HG03565 (cell line): ENCODE results near the gene TBC1D8.
"Not testable (repeated sequence)": the region's sequence is repeated elsewhere in the genome, so short reads cannot be mapped to it uniquely, and the experiment has no call there.

Experiments
- ATAC-seq: cut with Tn5 transposase; IDR thresholded peaks from one replicate; pipeline ENCODE4 v1.9.1; 2021; ENCODE audit warnings: mild to moderate bottlenecking, moderate library complexity; ENCODE audit not compliant: unreplicated experiment

The TBC1D8 gene

DNA sequence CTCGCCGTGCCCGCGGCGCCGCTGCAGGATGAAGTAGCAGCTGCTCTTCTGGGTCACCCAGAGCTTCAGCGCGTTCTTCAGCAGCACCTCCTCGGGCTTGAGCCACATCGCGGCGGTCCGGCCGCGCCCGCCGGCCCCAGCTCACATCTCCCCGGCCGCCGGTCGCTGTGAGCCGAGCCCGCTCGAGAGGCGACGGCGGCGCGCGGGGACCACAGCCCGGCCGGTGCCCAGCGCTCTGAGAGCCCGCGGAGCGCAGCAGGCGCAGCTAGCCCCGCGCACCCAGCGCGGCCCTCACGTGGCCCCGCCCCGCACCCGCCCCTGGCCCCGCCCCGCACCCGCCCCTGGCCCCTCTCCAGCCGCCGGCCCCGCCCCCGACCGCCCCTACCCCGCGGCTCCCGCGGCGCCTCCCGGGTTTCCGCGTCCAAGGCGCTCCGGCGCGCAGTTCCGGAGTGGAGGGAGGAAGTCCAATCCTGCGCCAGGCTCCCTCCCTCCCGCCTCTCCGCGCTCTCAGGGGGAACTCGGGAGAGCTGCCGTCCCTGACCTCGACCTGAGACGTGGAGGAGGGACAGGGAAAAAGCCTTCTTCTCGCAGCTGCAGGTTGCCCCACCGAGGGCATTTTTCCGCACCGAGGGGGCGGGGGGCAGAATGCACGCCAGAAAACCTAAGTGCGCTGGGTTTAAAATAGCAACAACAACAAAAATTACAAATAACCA is at the start of gene TBC1D8:
Gene TBC1D8 (minus strand): TSS at position 237 of the 713 bp plus-strand sequence. CDS start 129 bp downstream, at position 108.
- ATAC-seq, result peak; percentile 63

DNA sequence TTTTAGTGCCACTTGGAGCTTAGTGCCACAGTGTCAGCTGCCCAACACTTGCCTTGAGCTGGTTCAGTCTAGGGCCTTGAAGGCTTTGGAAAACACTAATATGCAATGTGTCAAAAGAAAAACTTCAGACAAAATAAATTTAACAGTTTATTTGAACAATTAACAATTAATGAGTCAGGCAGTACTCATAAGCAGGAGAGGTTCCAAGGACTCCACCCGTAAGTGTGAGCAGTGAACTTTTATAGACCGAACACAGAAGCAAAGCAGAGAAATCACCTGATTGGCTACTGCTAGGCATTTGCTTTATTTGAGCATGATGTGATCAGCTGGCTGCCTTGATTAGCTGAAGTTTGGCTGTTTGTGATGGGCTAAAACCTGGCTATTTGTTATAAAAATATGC is 49.5 kb upstream of the TBC1D8 start:
- no peak for ATAC-seq

DNA sequence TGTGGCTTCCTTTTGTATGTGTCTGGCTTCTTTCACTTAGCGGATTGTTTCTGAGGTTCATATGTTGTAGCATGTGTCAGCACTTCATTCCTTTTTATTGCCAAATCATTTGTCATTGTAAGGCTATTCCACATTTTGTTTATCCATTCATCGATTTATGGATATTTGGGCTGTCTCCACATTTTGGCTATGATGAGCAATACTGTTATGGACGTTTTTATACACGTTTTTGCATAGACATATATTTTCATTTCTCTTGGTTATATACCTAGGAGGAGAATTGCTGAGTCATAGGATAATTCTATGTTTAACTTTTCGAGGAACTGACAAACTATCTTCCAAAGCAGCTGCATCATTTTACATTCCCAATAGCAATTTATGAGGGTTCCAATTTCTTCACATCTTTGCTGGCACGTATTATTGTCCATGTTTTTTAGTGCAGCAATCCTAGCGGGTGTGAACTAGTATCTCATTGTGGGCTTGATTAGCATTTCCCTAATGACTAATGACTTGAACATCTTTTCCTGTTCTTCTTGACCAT is 48.1 kb upstream of the TBC1D8 start:
- no peak for ATAC-seq

DNA sequence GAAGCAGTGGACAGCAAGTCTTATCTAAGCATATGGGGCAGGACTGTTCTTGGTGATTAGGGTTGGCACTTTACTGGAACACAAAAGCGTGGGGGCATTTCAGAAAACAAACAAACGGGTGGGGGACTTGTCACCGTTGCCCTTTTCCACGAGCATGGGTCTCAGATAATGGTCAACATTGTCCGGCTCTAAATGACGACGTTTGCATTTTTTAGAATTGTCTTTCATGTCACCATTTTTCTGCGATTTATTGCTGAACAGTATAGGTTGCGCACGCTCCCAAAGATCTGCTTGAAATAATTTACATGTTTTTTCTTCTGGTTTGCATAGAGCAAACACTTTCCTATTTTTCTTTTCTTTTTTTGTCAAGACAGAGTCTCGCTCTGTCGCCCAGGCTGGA is 46.6 kb upstream of the TBC1D8 start:
- ATAC-seq, result no peak

DNA sequence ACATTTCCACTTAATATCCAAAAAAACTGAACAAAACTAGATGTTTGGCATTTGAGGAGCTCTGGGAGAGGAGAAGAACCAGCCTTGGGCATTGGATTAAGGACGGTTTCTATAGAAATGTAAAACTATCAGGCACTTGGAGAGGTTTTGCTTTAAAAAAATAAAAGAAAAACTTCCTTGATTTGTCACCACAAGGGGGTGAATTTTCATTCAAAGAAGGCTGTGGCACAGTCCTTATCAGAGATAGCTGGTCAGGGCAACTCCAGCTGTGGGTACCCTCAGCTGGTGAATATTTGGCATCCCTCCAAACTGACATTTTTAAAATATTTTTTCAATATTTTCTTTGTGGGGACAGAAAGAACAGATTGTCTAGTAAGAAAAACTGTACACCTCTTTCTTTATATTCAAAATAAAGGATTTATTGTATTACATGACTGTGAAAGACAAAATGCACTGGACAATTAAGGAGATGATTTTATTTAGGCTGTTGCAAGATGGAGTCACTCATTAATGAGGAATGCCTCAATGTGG is 46.1 kb upstream of the TBC1D8 start:
- no peak for ATAC-seq

DNA sequence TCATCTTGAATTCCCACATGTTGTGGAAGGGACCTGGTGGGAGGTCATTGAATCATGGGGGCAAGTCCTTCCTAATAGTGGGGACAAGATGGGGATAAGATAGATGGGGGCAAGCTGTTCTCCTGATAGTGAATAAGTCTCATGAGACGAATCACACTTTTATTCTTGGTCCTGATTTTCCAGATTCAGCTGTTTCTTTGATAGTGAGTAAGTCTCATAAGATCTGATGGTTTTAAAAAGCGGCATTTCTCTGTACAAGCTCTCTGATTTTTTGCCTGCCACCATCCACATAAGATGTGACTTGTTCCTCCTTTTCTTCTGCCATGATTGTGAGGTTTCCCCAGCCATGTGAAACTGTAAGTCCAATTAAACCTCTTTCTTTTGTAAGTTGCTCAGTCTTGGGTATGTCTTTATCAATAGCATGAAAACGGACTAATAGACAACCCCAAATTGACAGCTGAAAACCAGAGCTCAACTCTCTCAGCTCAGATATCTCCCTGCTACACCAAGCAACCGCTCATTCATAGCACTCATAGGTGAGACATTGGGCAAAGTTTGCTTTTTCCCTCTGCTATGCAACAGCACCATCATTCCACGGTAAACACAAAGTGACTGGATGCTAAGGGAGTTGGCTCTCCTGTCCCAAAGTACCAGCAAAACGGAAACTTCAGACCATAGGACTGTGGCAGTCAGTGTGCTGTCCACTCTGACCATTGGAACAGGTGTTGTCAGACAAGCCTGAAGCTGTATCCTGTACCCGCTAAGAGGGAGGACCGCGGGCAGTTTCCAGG is 44.9 kb upstream of the TBC1D8 start:
- ATAC-seq, result no peak

DNA sequence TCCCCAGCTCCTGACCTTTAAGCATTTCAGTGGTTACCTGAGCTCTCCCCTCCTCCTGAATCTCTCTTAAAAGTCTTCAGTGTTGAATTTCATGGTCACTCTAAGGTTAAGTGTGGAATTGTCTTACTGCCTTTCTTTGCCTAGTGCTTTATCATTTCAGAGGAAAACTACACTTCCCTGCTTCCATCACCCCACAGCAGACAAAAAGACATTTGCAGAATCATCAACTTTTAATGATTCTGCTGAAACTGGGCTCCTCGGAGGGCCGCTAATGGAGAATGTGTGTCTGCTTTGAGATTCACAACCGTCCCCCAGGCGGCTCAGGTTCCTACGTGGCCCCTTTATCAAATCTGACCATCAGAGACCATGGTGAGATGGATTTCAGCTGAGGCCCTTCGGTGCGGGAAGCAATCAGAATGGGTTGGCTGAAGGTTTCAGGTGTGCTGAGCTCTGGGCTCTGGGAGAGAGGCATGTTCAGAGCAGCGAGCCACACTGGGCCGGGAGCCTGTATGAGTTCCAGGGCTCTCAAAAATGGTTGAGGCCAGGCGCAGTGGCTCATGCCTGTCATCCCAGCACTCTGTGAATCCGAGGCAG is 41.9 kb upstream of the TBC1D8 start:
- no peak for ATAC-seq

DNA sequence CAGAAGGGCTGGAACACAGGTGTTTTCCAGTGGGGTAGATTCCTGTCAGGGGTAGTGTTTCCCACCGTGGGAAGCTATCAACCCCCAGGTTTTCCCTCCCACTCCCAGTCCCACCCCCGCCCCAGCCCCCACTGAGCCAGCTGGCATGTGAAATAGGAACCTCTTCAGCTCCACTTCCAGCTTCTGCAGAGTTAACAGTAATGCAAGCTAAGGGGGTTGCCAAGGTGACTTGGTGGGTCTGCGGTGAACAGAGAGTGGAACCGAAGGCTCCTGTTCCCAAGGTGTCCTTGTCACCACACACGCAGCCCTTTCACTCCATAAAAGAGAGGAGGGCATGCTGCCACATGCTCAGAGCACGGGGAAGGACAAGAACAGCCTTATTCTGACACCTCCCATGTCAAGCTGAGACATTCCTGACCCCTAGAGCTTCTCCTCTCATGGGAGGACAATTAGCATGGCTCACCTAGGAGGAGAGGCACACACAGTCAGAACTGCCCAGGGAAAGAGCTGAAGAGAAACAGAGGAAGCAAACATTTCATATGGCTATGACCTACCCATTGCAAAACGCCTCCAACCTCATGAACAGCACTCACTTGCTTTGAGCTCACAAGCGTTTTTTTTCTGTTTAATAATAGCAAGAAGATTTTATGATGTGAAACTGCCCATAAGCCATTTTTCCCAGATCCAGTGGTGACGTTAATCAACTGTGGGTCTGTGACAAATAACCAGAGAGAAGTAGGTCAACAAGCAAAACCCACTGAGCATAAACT is 39.8 kb upstream of the TBC1D8 start:
- ATAC-seq, result no peak

DNA sequence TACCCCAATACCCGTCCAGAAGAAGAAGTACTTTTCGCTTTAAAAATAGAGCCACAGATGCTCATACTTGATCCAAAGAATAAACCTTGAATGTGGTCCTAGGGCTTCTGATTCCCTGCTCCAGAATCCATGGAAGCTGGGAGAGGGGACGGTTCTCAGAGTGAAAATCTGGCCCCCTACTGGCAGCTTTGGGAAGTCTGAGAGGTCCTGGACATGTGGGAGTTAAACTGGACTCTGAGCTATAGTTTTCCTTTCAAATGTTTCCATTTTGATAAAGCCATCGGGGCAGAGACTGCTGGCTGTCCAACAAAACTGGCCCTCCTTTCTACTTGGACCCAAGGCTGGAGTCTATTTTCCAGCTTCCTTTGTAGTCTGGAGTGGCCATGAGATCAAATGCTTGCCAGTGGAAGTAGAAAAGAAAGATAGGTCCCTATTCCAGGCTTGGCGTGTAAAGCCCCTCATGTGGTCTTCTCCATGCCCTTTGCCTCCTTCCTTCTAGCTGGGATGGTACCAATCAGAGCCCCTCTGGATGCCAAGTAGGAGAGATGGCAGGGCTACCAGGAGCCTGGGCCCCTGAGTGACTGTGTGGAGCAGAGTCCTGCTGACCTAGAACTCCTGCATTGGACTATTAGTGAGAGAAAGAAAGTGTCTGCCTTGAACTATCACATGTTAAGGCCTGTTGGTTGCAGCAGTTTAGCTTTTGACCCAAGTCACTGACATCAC is 37.7 kb upstream of the TBC1D8 start:
- ATAC-seq, result no peak

DNA sequence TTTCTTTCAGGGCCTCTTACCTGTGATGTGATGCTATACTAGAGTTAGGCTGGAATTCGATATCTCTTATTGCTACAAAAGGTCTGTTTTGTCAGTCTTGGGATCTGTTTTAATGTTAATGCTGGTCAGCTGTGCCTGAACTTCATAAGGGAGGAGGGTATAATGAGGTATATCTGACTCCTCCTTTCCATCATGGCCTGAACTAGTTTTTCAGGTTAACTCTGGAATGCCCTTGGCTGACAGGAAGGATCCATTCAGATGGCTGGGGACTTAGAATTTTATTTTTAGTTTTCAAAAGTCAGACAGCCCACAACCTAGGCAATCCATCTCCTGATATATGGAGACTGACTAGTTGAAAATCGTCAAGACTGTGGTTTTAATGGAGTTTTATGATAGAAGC is 35.9 kb upstream of the TBC1D8 start:
- ATAC-seq, result no peak

DNA sequence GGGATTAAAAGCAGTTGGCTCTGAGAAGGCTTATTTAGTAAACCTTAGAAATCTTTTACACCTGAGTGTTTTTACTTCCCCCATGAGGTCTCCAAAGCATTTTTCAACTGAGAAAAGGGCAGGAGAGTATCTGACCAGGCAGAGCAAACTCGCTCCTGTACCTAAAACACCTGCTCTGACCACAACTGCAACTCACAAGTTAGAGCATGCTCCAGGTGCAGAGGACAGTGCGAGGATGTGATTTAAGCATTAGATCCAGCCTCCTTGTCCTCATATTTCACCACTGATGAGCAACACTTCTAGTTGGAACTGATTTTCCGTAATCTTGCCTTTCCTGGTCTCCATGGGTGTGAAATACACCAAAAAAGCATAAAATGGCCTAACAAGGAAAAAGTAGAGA is 34.5 kb upstream of the TBC1D8 start:
- ATAC-seq, result no peak

DNA sequence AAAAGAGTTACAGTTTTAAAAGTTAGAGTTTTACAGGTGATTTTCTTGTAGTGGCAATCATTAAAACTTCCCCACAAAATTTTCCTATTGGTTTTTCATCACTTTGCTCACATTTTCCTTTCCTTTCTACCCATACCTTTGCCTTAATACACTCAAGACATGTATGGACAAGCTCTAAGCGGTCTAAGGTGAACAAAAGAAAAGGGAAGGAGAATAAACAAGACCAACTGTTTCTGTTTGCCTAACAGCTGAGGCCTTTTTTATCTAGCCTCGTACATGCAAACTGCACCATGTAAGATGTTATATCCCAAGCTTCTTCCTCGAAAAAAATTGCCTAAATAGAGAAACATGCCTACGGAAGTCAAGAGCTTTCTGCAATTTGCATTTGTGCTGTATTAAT is 33.9 kb upstream of the TBC1D8 start:
- no peak for ATAC-seq

DNA sequence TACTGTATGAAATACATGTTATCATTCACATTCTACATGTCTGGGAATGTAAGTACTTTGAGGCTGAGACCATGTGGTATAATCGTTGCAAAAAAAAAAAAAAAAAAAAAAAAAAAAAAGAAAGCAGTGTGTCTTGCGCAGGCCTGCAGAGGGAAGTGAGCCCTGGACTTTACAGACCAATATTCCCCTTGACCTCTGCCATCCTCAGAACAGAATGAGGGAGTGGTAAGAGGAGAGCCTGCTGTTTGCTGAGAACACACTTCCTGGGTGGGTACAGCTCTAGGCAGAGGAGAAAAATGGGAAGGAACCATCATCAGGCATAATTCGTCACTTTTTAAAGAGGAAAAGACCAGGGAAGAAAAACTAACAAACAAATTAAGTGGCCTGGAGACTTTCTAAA is 28.8 kb upstream of the TBC1D8 start:
- ATAC-seq, result no peak

DNA sequence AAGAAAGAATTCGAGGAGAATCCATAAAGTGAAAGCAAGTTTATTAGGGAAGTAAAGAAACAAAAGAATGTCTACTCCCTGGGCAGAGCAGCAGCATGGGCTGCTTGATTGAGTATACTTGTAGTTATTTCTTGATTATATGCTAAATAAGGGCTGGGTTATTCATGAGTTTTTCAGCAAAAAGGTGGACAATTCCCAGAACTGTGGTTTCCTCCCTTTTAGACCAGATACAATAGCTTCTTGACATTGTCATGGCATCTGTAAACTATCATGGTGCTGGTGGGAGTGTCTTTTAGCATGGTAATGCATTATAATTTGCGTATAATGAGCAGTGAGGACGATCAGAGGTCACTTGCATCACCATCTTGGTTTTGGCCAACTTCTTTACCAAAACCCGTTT is 25.6 kb upstream of the TBC1D8 start:
- no peak for ATAC-seq

DNA sequence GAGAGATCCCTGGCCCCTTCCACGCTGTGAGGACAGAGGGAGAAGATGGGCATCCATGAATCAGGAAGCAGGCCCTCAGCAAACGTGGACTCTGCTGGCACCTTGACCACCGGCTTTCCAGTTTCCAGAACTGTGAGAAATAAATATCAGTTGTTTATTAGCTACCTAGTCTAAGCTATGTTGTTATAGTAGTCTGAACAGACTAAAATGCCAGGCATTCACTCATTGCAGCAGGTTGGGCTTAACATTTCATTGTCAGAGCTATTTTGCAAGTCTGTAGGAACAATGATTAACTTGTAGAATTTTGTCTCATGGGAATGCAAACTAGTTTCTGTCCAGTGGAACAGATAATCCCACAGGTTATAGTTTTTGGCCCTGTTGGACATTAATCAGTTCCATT is 24.8 kb upstream of the TBC1D8 start:
- no peak for ATAC-seq

DNA sequence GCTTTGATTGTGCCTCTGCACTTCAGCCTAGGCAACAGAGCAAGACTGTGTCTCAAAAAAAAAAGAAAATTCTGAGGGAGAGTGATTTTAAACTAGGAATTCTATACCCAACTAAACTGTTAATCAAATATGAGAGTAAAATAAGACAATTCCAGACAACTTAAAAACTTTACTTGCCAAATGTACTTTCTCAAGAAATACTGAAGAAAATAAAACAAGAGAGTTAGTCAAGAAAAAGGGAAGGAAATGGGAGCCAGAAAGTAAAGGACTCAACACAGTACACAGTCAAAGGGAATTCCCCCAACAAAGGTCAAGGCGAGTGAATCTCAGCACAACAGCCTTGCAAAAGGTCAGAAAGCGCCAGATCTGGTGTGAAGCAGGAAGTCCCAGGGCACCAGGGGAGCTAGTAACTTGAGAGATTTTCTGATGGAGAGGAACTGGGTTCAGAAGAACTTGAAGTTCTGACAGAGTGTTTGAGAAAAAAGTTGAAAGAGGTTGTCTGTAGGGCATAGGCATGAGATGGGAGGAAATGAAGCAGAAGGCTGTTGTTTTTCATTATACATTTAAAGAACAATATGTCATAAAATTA is 22.6 kb upstream of the TBC1D8 start:
- ATAC-seq, result peak; percentile 46

DNA sequence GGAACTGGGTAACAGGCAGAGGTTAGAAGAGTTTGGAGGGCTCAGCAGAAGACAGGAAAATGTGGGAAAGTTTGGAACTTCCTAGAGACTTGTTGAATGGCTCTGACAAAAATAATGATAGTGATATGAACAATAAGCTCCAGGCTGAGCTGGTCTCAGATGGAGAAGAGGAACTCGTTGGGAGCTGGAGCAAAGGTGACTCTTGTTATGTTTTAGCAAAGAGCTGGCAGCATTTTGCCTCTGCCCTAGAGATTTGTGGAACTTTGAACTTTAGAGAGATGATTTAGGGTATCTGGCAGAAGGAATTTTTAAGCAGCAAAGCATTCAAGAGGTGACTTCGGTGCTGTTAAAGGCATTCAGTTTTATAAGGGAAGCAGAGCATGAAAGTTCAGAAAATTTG is 18.6 kb upstream of the TBC1D8 start:
- not testable (repeated sequence) for ATAC-seq

DNA sequence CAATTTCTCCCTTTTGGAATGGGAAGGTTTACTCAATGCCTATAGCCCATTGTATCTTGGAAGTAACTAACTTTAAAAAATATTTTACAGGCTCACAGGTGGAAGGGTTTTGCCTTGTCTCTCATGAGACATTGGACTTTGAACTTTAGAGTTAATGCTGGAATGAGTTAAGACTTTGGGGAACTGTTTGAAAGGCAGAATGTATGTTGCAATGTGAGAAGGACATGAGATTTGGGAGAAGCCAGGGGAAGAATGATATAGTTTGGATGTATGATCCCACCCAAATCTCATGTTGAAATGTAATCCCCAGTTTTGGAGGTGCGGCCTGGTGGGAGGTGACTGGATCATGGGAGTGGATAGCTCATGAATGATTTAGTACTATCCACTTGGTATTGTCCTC is 17.5 kb upstream of the TBC1D8 start:
- no peak for ATAC-seq

DNA sequence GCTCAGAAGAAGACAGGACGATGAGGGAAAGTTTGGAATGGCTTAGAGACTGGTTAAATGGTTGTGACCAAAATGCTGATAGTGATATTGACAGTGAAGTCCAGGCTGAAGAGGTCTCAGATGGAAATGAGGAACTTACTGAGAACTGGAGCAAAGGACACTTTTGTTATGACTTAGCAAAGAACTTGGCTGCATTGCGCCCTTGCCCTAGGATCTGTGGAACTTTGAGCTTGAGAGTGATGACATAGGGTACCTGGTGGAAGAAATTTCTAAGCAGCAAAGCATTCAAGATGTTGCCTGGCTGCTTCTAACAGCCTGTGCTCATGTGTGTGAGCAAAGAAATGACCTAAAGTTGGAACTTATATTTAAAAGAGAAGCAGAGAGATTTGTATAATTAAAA is 16.4 kb upstream of the TBC1D8 start:
- not testable (repeated sequence) for ATAC-seq

DNA sequence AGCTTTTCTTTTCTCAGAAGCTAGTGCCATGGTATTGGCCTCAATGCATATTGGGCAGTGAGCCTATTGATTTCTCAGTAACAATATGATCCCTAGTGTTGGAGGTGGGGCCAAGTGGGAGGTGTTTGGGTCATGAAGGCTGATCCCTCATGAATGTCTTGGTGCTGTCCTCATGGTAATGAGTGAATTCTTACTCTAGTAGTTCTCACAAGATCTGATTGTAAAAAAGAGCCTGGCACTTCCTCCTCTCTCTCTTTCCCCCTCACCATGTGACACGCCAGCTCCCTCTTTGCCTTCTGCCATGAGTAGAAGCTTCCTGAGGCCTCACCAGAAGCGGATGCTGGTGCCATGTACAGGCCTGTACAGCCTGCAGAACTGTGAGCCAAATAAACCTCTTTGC is 12.8 kb upstream of the TBC1D8 start:
- ATAC-seq, result no peak
